H9 (cell line): ENCODE measurements around the gene RAI1. TPM values are rescaled to one million over a fixed set of nuclear protein-coding genes. Genes with fewer than 3 reads are reported as not detected.
A peak's percentile ranks its signal among the peaks of the same experiment; 100 is the strongest.

ENCODE experiments used
- DNase-seq: peaks from one replicate; pipeline ENCODE4 v3.0.0-alpha.2; 2017
- H2AFZ ChIP-seq: one replicate; pipeline ENCODE4 v1.6.1; 2013; ENCODE audit warnings: mild to moderate bottlenecking, low read length, control low read depth, moderate library complexity
- H2AK5ac ChIP-seq: 2 replicates; pipeline ENCODE4 v1.6.1; 2013; ENCODE audit warnings: low read length, control low read depth, mixed read lengths; ENCODE audit not compliant: insufficient read length
- H2BK120ac ChIP-seq: one replicate; pipeline ENCODE4 v1.6.1; 2013; ENCODE audit warnings: low read depth, mild to moderate bottlenecking, low read length, control low read depth, inconsistent platforms; ENCODE audit not compliant: poor library complexity, severe bottlenecking
- H2BK12ac ChIP-seq: 2 replicates; pipeline ENCODE4 v1.6.1; 2013; ENCODE audit warnings: low read length, control low read depth, mixed read lengths, low read depth; ENCODE audit not compliant: insufficient read length
- H2BK15ac ChIP-seq: 2 replicates; pipeline ENCODE4 v1.6.1; 2013; ENCODE audit warnings: low read depth, low read length, control low read depth
- H2BK20ac ChIP-seq: one replicate; pipeline ENCODE4 v1.6.1; 2013; ENCODE audit warnings: low read depth, mild to moderate bottlenecking, low read length, control low read depth, inconsistent platforms; ENCODE audit not compliant: poor library complexity, severe bottlenecking
- H2BK5ac ChIP-seq: 2 replicates; pipeline ENCODE4 v1.6.1; 2013; ENCODE audit warnings: low read length, control low read depth, mixed read lengths; ENCODE audit not compliant: insufficient read length
- H3K14ac ChIP-seq: 2 replicates; pipeline ENCODE4 v1.6.1; 2013; ENCODE audit warnings: low read length, control low read depth; ENCODE audit not compliant: insufficient read depth
- H3K18ac ChIP-seq: 2 replicates; pipeline ENCODE4 v1.6.1; 2013; ENCODE audit warnings: low read depth, mild to moderate bottlenecking, mixed read lengths, low read length, control low read depth; ENCODE audit not compliant: insufficient read length
- H3K23ac ChIP-seq: 2 replicates; pipeline ENCODE4 v1.6.1; 2013; ENCODE audit warnings: low read length, control low read depth, mixed read lengths, low read depth; ENCODE audit not compliant: insufficient read length
- H3K23me2 ChIP-seq: 2 replicates; pipeline ENCODE4 v1.6.1; 2013; ENCODE audit warnings: low read depth, mild to moderate bottlenecking, mixed read lengths, low read length, control low read depth; ENCODE audit not compliant: insufficient read length, poor library complexity, severe bottlenecking
- H3K27ac ChIP-seq: 2 replicates; pipeline ENCODE4 v1.5.1; 2013; ENCODE audit warnings: low read length, control low read depth, mixed read lengths, low read depth; ENCODE audit not compliant: insufficient read length
- H3K27me3 ChIP-seq: 2 replicates; pipeline ENCODE4 v1.6.1; 2013; ENCODE audit warnings: low read length, control low read depth, inconsistent platforms; ENCODE audit not compliant: insufficient read depth
- H3K4ac ChIP-seq: 2 replicates; pipeline ENCODE4 v1.6.1; 2013; ENCODE audit warnings: low read depth, mild to moderate bottlenecking, control low read depth, inconsistent platforms, low read length, moderate library complexity
- H3K4me1 ChIP-seq: 2 replicates; pipeline ENCODE4 v1.6.1; 2013; ENCODE audit warnings: low read length, control low read depth, inconsistent platforms; ENCODE audit not compliant: insufficient read depth
- H3K4me2 ChIP-seq: 2 replicates; pipeline ENCODE4 v1.6.1; 2013; ENCODE audit warnings: low read length, control low read depth, mixed read lengths; ENCODE audit not compliant: insufficient read length, insufficient read depth
- H3K56ac ChIP-seq: 2 replicates; pipeline ENCODE4 v1.6.1; 2013; ENCODE audit warnings: low read depth, mild to moderate bottlenecking, mixed read lengths, low read length, control low read depth; ENCODE audit not compliant: insufficient read length
- H3K79me1 ChIP-seq: 2 replicates; pipeline ENCODE4 v1.6.1; 2013; ENCODE audit warnings: low read depth, mild to moderate bottlenecking, moderate library complexity, low read length, control low read depth, inconsistent platforms; ENCODE audit not compliant: insufficient read depth, poor library complexity, severe bottlenecking
- H3K79me2 ChIP-seq: 2 replicates; pipeline ENCODE4 v1.6.1; 2013; ENCODE audit warnings: low read length, control low read depth, inconsistent platforms; ENCODE audit not compliant: insufficient read depth
- H3K9ac ChIP-seq: 2 replicates; pipeline ENCODE4 v1.6.1; 2013; ENCODE audit warnings: low read length, control low read depth, mixed read lengths; ENCODE audit not compliant: insufficient read length; ENCODE audit errors: extremely low read depth
- H3K9me3 ChIP-seq: one replicate; pipeline ENCODE4 v1.6.1; 2013; ENCODE audit warnings: low read depth, low read length, inconsistent platforms; ENCODE audit not compliant: control insufficient read depth
- H3T11ph ChIP-seq: one replicate; pipeline ENCODE4 v1.6.1; 2013; ENCODE audit warnings: mild to moderate bottlenecking, low read length, control low read depth, inconsistent platforms
- H4K20me1 ChIP-seq: one replicate; pipeline ENCODE4 v1.6.1; 2013; ENCODE audit not compliant: control insufficient read depth, insufficient read length, insufficient read depth
- H4K5ac ChIP-seq: 2 replicates; pipeline ENCODE4 v1.6.1; 2013; ENCODE audit warnings: low read depth, mild to moderate bottlenecking, mixed read lengths, low read length, control low read depth; ENCODE audit not compliant: insufficient read length
- H4K8ac ChIP-seq: replicated peaks from 2 replicates; pipeline ENCODE4 v1.6.1; 2013; ENCODE audit warnings: low read length, control low read depth, mixed read lengths, low read depth; ENCODE audit not compliant: insufficient read length
- H4K91ac ChIP-seq: 2 replicates; pipeline ENCODE4 v1.6.1; 2013; ENCODE audit warnings: low read depth, mild to moderate bottlenecking, moderate library complexity, mixed read lengths, low read length, control low read depth; ENCODE audit not compliant: insufficient read length
- H3K27ac Mint-ChIP-seq, 3 experiments: 2 replicates in 2 of 3; 3 replicates in 1 of 3; pipeline ENCODE4 v1.8.0; 2020 to 2021; ENCODE audit warnings: mixed read lengths in 3 of 3, mild to moderate bottlenecking in 1 of 3, moderate library complexity in 1 of 3
- H3K27me3 Mint-ChIP-seq: 2 replicates; pipeline ENCODE4 v1.8.0; 2021; ENCODE audit warnings: low read depth, mild to moderate bottlenecking, moderate library complexity, mixed read lengths
- H3K36me3 Mint-ChIP-seq, 3 experiments: 2 replicates in 2 of 3; 3 replicates in 1 of 3; pipeline ENCODE4 v1.8.0; 2020 to 2021; ENCODE audit warnings: low read depth in 3 of 3, mixed read lengths in 3 of 3; ENCODE audit not compliant: insufficient read depth in 1 of 3
- H3K4me1 Mint-ChIP-seq, 2 experiments: 2 replicates each; pipeline ENCODE4 v1.8.0; 2020; ENCODE audit warnings: mixed read lengths in 2 of 2
- H3K4me3 Mint-ChIP-seq, 2 experiments: 2 replicates in 1 of 2; 3 replicates in 1 of 2; pipeline ENCODE4 v1.8.0; 2020 to 2021; ENCODE audit warnings: mild to moderate bottlenecking in 2 of 2, mixed read lengths in 2 of 2, moderate library complexity in 1 of 2
- H3K9me3 Mint-ChIP-seq, 2 experiments: 2 replicates in 1 of 2; 3 replicates in 1 of 2; pipeline ENCODE4 v1.8.0; 2020; ENCODE audit warnings: mild to moderate bottlenecking in 2 of 2, mixed read lengths in 2 of 2, moderate library complexity in 1 of 2
- WGBS: extraction: QIAGEN DNeasy Blood & Tissue Kit; methylation state at CpG from one replicate; pipeline ENCODE4 v1.1.7; 2013; ENCODE audit warnings: missing lambda C conversion rate, low lambda C conversion rate, mixed read lengths; ENCODE audit not compliant: insufficient read length; ENCODE audit errors: extremely low coverage; 5-methylcytosine and 5-hydroxymethylcytosine counted together
- total RNA-seq: library from RNA; stranded (reverse); gene quantifications from 2 replicates; pipeline ENCODE4 v1.2.1, GENCODE V29; 2021
- TF ChIP-seq, protein P1 (sequence below): fragments of 200-600 bp; sonication (generic); conservative IDR thresholded peaks from 3 replicates; pipeline ENCODE4 v1.8.0; 2021; ENCODE audit warnings: antibody characterized with exemption, mild to moderate bottlenecking

RAI1 gene
- total RNA-seq, 1 experiment from 2014 or later = 1.5 TPM

DNA sequence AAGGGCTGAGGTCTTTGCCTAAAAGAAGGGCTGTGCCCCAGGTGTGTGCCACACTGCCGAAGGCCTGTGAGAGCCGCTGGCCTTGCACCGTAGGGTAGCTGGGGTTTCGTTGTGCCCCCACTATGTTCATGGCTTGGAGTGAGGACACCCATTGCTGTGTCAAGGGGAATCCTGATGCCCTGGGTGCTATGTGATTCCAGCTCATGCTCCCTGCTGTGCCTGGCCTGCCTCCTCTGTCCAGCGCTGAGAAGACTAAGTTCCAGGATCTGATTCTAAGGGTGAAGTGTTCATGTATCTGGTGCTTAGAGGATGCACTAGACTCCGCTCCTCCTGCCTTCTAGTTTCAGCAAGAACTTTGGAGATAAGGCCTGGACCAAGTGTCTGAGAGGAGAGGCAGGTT, 108.2 kb downstream of the RAI1 start:
- TF ChIP-seq, protein P1, sequence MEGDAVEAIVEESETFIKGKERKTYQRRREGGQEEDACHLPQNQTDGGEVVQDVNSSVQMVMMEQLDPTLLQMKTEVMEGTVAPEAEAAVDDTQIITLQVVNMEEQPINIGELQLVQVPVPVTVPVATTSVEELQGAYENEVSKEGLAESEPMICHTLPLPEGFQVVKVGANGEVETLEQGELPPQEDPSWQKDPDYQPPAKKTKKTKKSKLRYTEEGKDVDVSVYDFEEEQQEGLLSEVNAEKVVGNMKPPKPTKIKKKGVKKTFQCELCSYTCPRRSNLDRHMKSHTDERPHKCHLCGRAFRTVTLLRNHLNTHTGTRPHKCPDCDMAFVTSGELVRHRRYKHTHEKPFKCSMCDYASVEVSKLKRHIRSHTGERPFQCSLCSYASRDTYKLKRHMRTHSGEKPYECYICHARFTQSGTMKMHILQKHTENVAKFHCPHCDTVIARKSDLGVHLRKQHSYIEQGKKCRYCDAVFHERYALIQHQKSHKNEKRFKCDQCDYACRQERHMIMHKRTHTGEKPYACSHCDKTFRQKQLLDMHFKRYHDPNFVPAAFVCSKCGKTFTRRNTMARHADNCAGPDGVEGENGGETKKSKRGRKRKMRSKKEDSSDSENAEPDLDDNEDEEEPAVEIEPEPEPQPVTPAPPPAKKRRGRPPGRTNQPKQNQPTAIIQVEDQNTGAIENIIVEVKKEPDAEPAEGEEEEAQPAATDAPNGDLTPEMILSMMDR = no peak
- Histone ChIP-seq H3K18ac (no peak overlapping the region), H2BK12ac (no peak overlapping the region), H4K8ac (no peak overlapping the region), H2AFZ (no peak overlapping the region), H2BK120ac (no peak overlapping the region), H3K4ac (no peak overlapping the region), H3K9ac (no peak overlapping the region), H4K91ac (no peak overlapping the region), H3K27ac (no peak overlapping the region), H3K4me1 (peaks cover 3% of the 10 kb centered on the region; the same call in 1 of the 2 replicates), H3K9me3 (no peaks in the 10 kb centered on the region), H3K4me2 (no peak overlapping the region), H3K27me3 (no peaks in the 10 kb centered on the region; the same call in 1 of the 2 replicates), H3K23me2 (no peaks in the 10 kb centered on the region), H3K14ac (no peak overlapping the region), H2BK15ac (no peak overlapping the region), H3K79me2 (no peaks in the 10 kb centered on the region), H3K56ac (no peak overlapping the region), H3T11ph (no peak overlapping the region), H2BK5ac (no peak overlapping the region), H2BK20ac (no peak overlapping the region), H2AK5ac (no peak overlapping the region), H3K23ac (no peak overlapping the region), H4K20me1 (peaks cover 4% of the 10 kb centered on the region), H4K5ac (no peak overlapping the region), H3K79me1 (no peaks in the 10 kb centered on the region)
- no peaks in the 10 kb centered on the region; a peak in 1 of 5 replicates for H3K9me3 Mint-ChIP-seq
- peaks cover 45 to 75% of the 10 kb centered on the region in 2 experiments for H3K4me1 Mint-ChIP-seq
- DNase-seq = no peak
- WGBS = no CpG with 5 or more reads among the region's 6 CpGs
- H3K4me3 Mint-ChIP-seq = peak overlapping the region in 1 of 2 experiments; percentile 54; a peak in 1 of 5 replicates
- H3K27ac Mint-ChIP-seq = no peak overlapping the region
- no peaks in the 10 kb centered on the region; a peak in 1 of 7 replicates for H3K36me3 Mint-ChIP-seq
- H3K27me3 Mint-ChIP-seq = peaks cover 87% of the 10 kb centered on the region
